ENCODE data around the gene SND1.

DNA sequence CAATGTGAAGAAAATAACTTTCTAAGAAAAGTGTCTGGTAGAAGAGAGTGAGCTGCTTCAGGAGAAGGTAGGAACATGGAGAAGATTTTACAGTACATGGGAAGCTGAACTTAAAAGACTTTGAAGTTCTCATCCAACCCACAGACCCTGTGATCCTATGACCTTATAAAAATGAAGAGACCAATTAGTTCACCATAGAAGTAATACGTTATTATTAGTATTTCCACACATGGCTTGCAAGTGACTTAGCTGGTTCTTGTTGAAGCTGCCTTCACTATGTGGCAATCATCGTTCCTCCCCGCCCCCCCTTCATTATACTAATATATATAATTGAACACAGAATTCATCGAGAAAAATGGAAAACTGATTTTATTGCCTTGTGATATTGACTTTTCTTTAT, 129.1 kb downstream of the SND1 start:
- TF ChIP-seq FOXA1 (IDR thresholded peaks at IDR 0.05) (no peak), LEF1 (IDR thresholded peaks at IDR 0.05; ENCODE audit: borderline replicate concordance) (no peak), ELF4 (IDR thresholded peaks at IDR 0.05) (no peak), SP1 (IDR thresholded peaks at IDR 0.05) (no peak)
- TF ChIP-seq, protein P1, sequence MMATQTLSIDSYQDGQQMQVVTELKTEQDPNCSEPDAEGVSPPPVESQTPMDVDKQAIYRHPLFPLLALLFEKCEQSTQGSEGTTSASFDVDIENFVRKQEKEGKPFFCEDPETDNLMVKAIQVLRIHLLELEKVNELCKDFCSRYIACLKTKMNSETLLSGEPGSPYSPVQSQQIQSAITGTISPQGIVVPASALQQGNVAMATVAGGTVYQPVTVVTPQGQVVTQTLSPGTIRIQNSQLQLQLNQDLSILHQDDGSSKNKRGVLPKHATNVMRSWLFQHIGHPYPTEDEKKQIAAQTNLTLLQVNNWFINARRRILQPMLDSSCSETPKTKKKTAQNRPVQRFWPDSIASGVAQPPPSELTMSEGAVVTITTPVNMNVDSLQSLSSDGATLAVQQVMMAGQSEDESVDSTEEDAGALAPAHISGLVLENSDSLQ (IDR thresholded peaks at IDR 0.05): no peak
